DMS53 treated with DMSO at 0.1 percent for 48 hours (cell line): Measurements from ENCODE around the gene FCRL2.
"Not testable (repeated sequence)": the region's sequence is repeated elsewhere in the genome, so short reads cannot be mapped to it uniquely, and the experiment has no call there.

Experiments used
- DNase-seq: peaks from one replicate; lab custom pipeline; 2025; ENCODE audit not compliant: unreplicated experiment; lab: John Stamatoyannopoulos, UW

FCRL2 gene

GRCh38 chr1:157758018-157758417 lies 18.9 kb downstream of the FCRL2 start:
- DNase-seq = no peak

- no peak for DNase-seq
These were observed 23.3 kb downstream of the FCRL2 start for GRCh38 chr1:157753611-157754010.

- DNase-seq = no peak
These were observed 25.6 kb downstream of the FCRL2 start for GRCh38 chr1:157751283-157751682.

- no peak for DNase-seq
These were observed 28.6 kb downstream of the FCRL2 start for GRCh38 chr1:157748262-157748817.

GRCh38 chr1:157739229-157739901 lies 37.6 kb downstream of the FCRL2 start:
- no peak for DNase-seq

- DNase-seq = not testable (repeated sequence)
These were observed 40.9 kb downstream of the FCRL2 start for GRCh38 chr1:157735991-157736390.

- DNase-seq = no peak
These were observed 42.6 kb downstream of the FCRL2 start for GRCh38 chr1:157734321-157734720.

- DNase-seq = no peak
These were observed 44.2 kb downstream of the FCRL2 start for GRCh38 chr1:157732755-157733154.

- no peak for DNase-seq
These were observed 51.7 kb downstream of the FCRL2 start for GRCh38 chr1:157725221-157725577.

- DNase-seq = no peak
These were observed 52.3 kb downstream of the FCRL2 start for GRCh38 chr1:157724537-157725220.

GRCh38 chr1:157723157-157723556 lies 53.8 kb downstream of the FCRL2 start:
- DNase-seq = no peak

GRCh38 chr1:157721985-157722384 lies 54.9 kb downstream of the FCRL2 start:
- DNase-seq = no peak

GRCh38 chr1:157715736-157716135 lies 61.2 kb downstream of the FCRL2 start:
- DNase-seq = no peak

- no peak for DNase-seq
These were observed 65.1 kb downstream of the FCRL2 start for GRCh38 chr1:157711802-157712201.

GRCh38 chr1:157704878-157705277 lies 72.1 kb downstream of the FCRL2 start:
- no peak for DNase-seq

- no peak for DNase-seq
These were observed 73.0 kb downstream of the FCRL2 start for GRCh38 chr1:157703981-157704380.

- DNase-seq = no peak
These were observed 74.6 kb downstream of the FCRL2 start for GRCh38 chr1:157702308-157702825.

GRCh38 chr1:157700732-157701131 lies 76.2 kb downstream of the FCRL2 start, which contains the start of gene FCRL3:
Gene FCRL3 (minus strand): TSS chr1:157700769. CDS start chr1:157700489, 280 bp downstream.
- DNase-seq = no peak

- no peak for DNase-seq
These were observed 76.6 kb downstream of the FCRL2 start for GRCh38 chr1:157700305-157700704.

GRCh38 chr1:157697781-157698569 lies 79.0 kb downstream of the FCRL2 start:
- DNase-seq = no peak

GRCh38 chr1:157696966-157697628 lies 79.8 kb downstream of the FCRL2 start:
- DNase-seq = no peak
